DMS79 (cell line): ENCODE data around the gene ZNF526.

Source experiments
- DNase-seq: peaks from one replicate; lab custom pipeline; 2025; lab: John Stamatoyannopoulos, UW

Gene ZNF526

DNA sequence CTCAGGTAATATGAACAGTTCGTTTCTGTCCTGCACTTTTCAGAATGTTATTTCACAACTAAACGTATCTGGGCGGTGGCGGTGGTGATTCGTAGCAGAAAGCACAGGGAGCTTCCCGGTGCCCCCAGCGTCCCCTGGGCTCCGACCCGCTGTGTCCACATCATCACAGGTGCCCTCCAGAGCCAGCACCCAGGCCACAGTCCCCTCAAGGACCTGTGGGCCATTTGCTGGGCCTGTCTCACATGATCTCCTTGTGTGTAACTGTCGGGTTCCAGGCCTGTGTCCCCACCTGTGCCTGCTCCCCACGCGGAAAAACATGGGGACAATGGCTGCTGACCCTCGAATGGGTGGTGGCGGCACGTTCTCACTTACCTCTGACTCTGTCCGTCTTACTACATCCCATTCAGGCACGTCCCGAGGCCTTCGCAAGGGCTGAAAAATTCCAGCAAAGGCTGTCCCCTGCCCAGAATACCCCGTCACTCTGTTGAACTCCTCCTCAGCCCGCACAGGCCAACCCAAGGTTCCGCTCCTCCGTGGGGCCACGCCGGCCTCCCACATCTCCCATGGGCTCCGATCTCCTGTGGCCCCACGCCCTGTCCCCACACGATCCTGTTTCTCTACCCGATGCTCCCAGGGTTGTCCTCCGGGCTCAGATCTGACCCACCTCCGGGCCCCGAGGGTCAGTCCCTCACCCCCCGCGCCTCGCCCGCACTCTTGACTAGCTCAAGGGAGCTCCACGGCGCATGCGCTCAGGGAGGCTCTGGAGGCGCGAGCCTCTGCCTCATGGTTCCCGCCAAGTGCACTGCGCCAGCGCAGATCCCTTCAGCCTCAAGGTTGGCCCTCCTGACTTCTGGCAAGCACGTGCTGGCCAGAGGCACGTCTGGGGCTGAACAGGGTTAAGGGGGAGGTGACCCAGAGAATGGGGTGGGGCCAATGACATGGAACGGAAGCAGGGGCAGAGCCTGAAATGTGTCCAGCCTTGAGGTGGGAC lies 23.8 kb upstream of the ZNF526 start:
- DNase-seq: no peak

GRCh38 chr19:42197375-42197817 lies 22.7 kb upstream of the ZNF526 start:
- DNase-seq: no peak

DNA sequence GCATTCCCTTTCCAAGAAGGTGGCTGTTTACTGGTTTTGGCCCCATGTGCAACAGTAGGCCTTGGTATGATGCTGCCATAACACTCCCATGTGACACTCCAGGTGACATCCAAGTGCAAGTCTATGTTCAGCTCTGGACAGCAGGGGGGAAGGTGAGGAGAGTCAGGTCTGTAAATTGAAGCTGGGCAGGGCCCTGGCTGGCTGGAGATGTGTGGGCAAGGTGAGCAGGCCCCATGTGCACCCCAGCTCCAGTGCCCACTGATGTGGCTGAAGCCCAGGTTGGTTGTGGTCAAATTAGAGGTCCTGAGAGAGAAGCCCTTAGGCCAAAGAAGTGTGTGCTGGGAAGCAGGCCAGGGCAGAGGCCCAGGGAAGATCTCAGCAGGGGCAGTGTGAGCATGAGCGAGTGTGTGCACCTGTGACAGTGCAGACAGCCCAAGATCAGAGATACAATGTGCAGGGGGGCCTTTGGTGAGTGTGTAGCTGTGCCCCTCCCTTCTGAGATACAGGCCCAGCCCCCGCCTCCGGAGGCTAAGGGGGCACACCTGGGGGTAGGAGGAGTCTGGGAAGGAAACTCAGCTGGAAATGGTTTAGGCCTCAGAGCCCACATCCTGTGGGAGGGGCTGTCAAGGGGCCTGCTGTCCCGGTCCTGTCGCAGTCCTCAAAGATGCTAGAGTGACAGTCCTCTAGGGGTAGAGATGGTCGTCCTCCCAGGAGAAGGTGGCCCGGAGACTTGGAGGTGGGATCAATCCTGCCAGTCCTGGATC lies 21.3 kb upstream of the ZNF526 start:
- DNase-seq: no peak

- peak; percentile 86 for DNase-seq
Measured at GRCh38 chr19:42199440-42200115, 20.5 kb upstream of the ZNF526 start.

GRCh38 chr19:42200116-42200715 lies 19.9 kb upstream of the ZNF526 start:
- DNase-seq: no peak

DNA sequence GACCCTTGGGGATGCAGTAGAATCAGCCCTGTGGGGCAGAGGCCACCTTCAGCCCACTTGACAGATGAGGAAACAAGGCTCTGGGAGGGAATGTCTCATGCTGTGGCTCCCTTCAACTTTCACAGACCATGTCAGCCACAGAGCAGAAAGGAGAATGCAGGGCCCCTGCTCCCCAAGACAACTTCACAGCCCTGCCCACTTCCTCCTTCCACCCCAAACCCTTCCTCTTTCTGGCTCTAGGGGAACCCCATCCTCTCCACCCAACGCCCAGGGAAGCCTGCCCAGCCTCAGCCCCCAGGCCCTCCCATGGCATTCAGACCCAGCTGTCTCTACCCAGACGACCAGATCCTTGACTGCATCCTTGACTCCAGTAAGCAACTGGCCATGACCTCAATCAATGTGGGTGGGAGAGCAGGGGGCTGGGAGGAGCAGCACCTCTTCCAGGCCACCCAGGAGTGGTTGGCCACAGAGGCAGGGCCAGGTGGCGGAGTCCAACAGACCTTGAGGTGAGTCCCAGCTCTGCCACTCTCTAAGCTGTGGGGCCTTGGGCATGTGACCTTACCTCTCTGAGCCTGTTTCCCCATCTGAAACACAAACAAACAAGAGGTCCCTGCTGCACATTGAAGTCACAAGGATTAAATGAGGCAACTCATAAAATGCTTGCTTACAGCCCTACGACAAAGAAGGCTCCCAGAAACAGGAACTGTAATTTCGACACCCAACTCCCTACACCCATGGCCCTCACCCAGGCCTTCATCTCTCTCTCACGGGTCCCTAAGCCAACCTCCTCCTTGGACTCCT lies 18.4 kb upstream of the ZNF526 start:
- no peak for DNase-seq

- DNase-seq: no peak
Measured at GRCh38 chr19:42202290-42202880, 17.7 kb upstream of the ZNF526 start.

GRCh38 chr19:42203700-42204099 lies 16.4 kb upstream of the ZNF526 start:
- DNase-seq: no peak

- no peak for DNase-seq
Measured at GRCh38 chr19:42204664-42205063, 15.4 kb upstream of the ZNF526 start.

DNA sequence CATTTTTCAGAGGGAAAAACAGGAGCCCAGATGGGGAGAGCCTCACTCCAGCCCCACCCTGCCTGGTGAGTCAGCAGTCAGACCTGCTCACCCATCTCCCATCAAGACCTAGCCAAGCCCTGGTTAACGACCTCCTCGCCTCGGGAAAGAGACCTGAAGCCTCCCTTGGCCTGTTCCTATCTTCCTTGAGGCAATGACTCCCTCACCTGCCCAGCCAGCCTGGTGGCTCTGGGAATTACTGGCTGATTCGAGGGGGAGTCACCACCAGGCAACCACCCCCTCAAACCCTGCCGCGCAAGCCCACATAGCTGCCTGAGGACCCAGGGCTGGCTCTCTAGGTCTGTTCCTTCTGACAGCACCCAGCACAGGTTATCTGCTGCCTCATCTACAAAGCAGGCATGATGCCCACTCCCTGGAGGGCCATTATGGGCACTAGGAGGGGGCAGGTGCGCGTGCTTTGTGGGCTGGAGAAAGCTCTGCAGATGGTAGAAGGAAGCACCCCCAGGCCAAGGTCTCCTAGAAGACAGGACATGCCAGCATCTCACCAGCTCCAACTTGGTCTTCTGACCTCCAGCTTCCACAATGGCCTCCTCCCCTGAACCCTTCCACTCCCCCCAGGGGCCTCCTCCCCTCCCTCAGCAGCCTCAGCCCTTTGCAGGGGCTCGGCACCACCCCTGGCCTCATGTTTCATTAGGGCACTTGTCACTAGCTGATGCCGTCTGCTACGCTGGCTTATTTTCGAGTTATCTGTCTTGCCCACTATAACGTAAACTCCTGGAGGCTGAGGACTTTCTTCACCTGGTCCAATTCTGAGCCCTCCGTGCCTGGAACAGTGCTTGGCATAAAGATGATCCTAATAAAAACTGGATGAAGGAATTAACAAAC lies 13.0 kb upstream of the ZNF526 start:
- no peak for DNase-seq

DNA sequence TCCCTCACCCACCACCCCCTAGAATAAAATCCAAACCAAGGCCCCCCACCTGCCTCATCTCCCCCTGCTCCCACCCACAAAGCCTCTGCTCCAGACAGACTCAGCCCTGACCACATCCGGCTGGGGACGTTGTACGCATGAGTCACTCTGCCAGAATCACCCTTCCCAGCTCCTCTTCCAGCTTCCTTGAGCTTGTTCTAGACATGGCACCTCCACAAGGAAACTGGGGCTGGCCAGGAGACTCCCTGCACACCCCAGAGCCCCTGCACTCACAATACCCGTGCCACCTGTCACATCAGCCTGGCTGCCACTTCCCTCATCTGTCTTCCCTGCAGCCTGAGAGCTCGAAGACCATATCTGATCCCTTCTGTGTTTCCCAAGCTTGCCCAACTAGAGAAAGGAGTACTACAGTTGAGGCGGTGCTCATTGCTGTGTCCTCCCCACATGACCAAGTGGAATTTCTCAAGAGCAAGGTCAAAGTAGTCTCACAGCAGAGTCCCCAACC lies 12.3 kb upstream of the ZNF526 start:
- no peak for DNase-seq

GRCh38 chr19:42208612-42209011 lies 11.5 kb upstream of the ZNF526 start:
- DNase-seq: no peak

- DNase-seq: no peak
Measured at GRCh38 chr19:42212886-42213285, 7.2 kb upstream of the ZNF526 start.

GRCh38 chr19:42214810-42215485 lies 5.2 kb upstream of the ZNF526 start:
- DNase-seq: no peak

DNA sequence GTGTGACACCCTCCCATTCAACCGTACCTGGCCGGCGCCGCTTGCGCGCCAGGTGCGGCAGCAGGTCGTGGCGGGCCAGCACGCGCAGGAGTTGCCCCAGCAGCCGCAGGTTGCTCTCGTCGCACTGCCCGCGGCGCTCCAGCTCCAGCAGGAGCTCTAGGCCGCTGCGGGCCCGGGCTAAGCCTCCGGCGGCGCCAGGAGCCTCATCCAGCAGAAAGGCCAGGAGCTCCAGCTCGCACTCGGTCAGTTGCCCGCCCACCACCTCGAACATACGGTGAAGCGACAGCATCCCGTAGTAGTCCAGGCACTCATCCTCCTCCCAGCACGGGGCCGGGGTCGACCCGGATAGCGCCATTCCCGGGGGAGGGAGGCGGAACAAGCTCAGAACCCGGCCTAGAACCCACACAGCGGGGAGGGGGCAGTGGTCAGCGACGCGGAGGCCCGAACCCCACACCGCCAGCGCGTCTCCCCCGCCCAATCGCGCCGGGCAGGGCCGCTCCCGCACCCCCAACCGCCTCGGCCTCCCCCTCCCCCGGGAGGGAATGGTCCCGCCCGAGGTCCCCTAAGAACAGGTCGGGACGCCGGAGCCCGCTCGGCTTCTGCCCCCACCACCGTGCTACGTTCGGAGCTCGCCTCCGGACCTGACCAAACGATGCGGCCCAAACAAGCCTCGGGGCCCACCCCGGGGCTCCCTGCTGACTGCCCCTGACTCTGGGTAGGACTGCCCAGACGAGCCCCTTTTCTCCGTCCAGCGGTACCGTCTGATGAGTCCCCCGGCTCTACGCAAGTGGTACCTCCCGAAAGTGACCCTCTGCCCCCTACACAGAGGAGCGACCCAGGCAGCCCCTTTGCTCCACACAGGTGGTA lies 3.2 kb upstream of the ZNF526 start:
- DNase-seq: peak; percentile 44

- peak; percentile 94 for DNase-seq
Measured at GRCh38 chr19:42217520-42218437, 2.3 kb upstream of the ZNF526 start, which contains the start of gene DEDD2. DEDD2 (minus strand) TSS chr19:42217677; CDS start chr19:42217007, 670 bp downstream.

GRCh38 chr19:42220751-42221097 lies 612 bp downstream of the ZNF526 start:
- DNase-seq: no peak
